HCT116 (cell line): Measurements from ENCODE around the gene TSPAN14. TPM values are rescaled to one million over a fixed set of nuclear protein-coding genes. Genes with fewer than 3 reads are reported as not detected.

Experiments
- ATAC-seq: fragments of 200-7000 bp; cut with Tn5 transposase; 2 replicates; pipeline ENCODE4 v1.9.1; 2020; ENCODE audit warnings: mild to moderate bottlenecking, moderate library complexity
- BruUV-seq: library from RNA; stranded (reverse); fragments of 400-500 nt; replicated peaks from 2 replicates; lab custom pipeline; 2021; lab: Mats Ljungman, UMichigan
- CTCF ChIA-PET: fragments of 300-600 bp; sonication (Branson Sonifier 250); formaldehyde crosslinking; loops from one replicate; lab custom pipeline; 2021; ENCODE audit warnings: antibody characterized with exemption; lab: Charles Lee
- POLR2A ChIA-PET: fragments of 300-600, 350-600 bp; sonication (Branson Sonifier 250); formaldehyde crosslinking; loops from one replicate; lab custom pipeline; 2021; ENCODE audit warnings: antibody characterized with exemption; lab: Charles Lee
- RAD21 ChIA-PET, 2 experiments: fragments of 300-600 bp; sonication (Branson Sonifier 250); formaldehyde crosslinking; loops; one replicate each; lab custom pipeline; 2023; ENCODE audit warnings: low total read pairs in 2 of 2; ENCODE audit not compliant: uncharacterized antibody in 2 of 2, unreplicated experiment in 2 of 2, low non-redundant PET in 1 of 2; lab: Charles Lee
- DNase-seq: peaks from one replicate; pipeline ENCODE4 v3.0.0-alpha.2; 2010; ENCODE audit warnings: low read depth, low spot score
- H2AFZ ChIP-seq: fragments of 200-600 bp; shearing (Covaris generic), sonication (generic); 2 replicates; pipeline ENCODE4 v1.6.1; 2017; ENCODE audit warnings: low read depth, mixed run types, mixed read lengths, antibody characterized with exemption, low read length; ENCODE audit not compliant: poor library complexity, severe bottlenecking
- H3K27ac ChIP-seq: 2 replicates; pipeline ENCODE4 v1.5.1; 2012; ENCODE audit warnings: low read depth, low read length
- H3K27me3 ChIP-seq: fragments of 200-600 bp; sonication (generic); 2 replicates; pipeline ENCODE4 v1.6.1; 2016; ENCODE audit warnings: mixed run types, low read length, mixed read lengths; ENCODE audit not compliant: insufficient read depth
- H3K36me3 ChIP-seq, 2 experiments: fragments of 200-500 bp in 1 of 2; fragments of 200-600 bp in 1 of 2; sonication (Bioruptor generic) in 1 of 2; sonication (generic) in 1 of 2; 2 replicates each; pipeline versions ENCODE4 v1.5.1 to v1.6.1; 2014 to 2016; ENCODE audit warnings: low read length in 2 of 2, inconsistent platforms in 1 of 2, mixed read lengths in 1 of 2, mixed run types in 1 of 2; ENCODE audit not compliant: insufficient read depth in 2 of 2, control insufficient read depth in 1 of 2
- H3K4me1 ChIP-seq, 2 experiments: fragments of 200-600 bp in 1 of 2; sonication (generic) in 1 of 2; 2 replicates each; pipeline versions ENCODE4 v1.5.1 to v1.6.1; 2012 to 2017; ENCODE audit warnings: low read length in 2 of 2, inconsistent platforms in 1 of 2, mild to moderate bottlenecking in 1 of 2, mixed read lengths in 1 of 2, mixed run types in 1 of 2, moderate library complexity in 1 of 2; ENCODE audit not compliant: insufficient read depth in 2 of 2, control insufficient read depth in 1 of 2
- H3K4me2 ChIP-seq: fragments of 200-600 bp; sonication (generic); 2 replicates; pipeline ENCODE4 v1.6.1; 2017; ENCODE audit warnings: mixed run types, low read length, mixed read lengths
- H3K4me3 ChIP-seq, 2 experiments: fragments of 200-600 bp in 1 of 2; sonication (generic) in 1 of 2; replicated peaks in 1 of 2; 2 replicates each; pipeline ENCODE4 v1.5.1; 2011 to 2016; ENCODE audit warnings: low read length in 2 of 2, control low read depth in 1 of 2, low read depth in 1 of 2, mild to moderate bottlenecking in 1 of 2, mixed read lengths in 1 of 2, mixed run types in 1 of 2
- H3K79me2 ChIP-seq: fragments of 200-600 bp; sonication (generic); 2 replicates; pipeline ENCODE4 v1.6.1; 2017; ENCODE audit warnings: mild to moderate bottlenecking, mixed run types, low read length, moderate library complexity, mixed read lengths; ENCODE audit not compliant: insufficient read depth
- H3K9ac ChIP-seq: fragments of 200-600 bp; sonication (generic); 2 replicates; pipeline ENCODE4 v1.6.1; 2016; ENCODE audit warnings: low read length, mixed read lengths
- H3K9me2 ChIP-seq: fragments of 200-600 bp; sonication (generic), shearing (Covaris generic); 2 replicates; pipeline ENCODE4 v1.6.1; 2017; ENCODE audit warnings: mixed run types, mild to moderate bottlenecking, moderate library complexity; ENCODE audit not compliant: insufficient read depth
- H3K9me3 ChIP-seq, 2 experiments: fragments of 200-500 bp in 1 of 2; fragments of 200-600 bp in 1 of 2; sonication (Bioruptor generic) in 1 of 2; sonication (generic) in 1 of 2; 2 replicates each; pipeline ENCODE4 v1.6.1; 2014 to 2017; ENCODE audit warnings: low read length in 2 of 2, mixed read lengths in 2 of 2, inconsistent platforms in 1 of 2, low read depth in 1 of 2, mild to moderate bottlenecking in 1 of 2, mixed run types in 1 of 2, moderate library complexity in 1 of 2; ENCODE audit not compliant: control insufficient read depth in 1 of 2, insufficient read depth in 1 of 2
- H4K20me1 ChIP-seq: fragments of 200-600 bp; sonication (generic), shearing (Covaris generic); 2 replicates; pipeline ENCODE4 v1.6.1; 2017; ENCODE audit warnings: mixed run types, mild to moderate bottlenecking, moderate library complexity; ENCODE audit not compliant: insufficient read depth
- ATF3 ChIP-seq: IDR thresholded peaks from 2 replicates; pipeline ENCODE4 v1.6.1; 2012
- CBX3 ChIP-seq: IDR thresholded peaks from 2 replicates; pipeline ENCODE4 v1.6.1; 2012; ENCODE audit warnings: low read depth
- CEBPB ChIP-seq: IDR thresholded peaks from 2 replicates; pipeline ENCODE4 v1.6.1; 2012; ENCODE audit warnings: low read depth
- CTCF ChIP-seq, 3 experiments: fragments of 200-600 bp in 1 of 3; sonication (generic) in 1 of 3; IDR thresholded peaks in 2 of 3; conservative IDR thresholded peaks in 1 of 3; 2 replicates each; pipeline ENCODE4 v1.5.1; 2012 to 2017; ENCODE audit warnings: low read depth in 2 of 3, low read length in 2 of 3, antibody characterized with exemption in 1 of 3, borderline replicate concordance in 1 of 3, control low read depth in 1 of 3, mild to moderate bottlenecking in 1 of 3, mixed read lengths in 1 of 3, mixed run types in 1 of 3, moderate library complexity in 1 of 3; ENCODE audit not compliant: insufficient read depth in 1 of 3
- EGR1 ChIP-seq: IDR thresholded peaks from 2 replicates; pipeline ENCODE4 v1.6.1; 2012; ENCODE audit warnings: low read depth
- ELF1 ChIP-seq: IDR thresholded peaks from 2 replicates; pipeline ENCODE4 v1.6.1; 2012; ENCODE audit warnings: low read depth, borderline replicate concordance
- EZH2 ChIP-seq: fragments of 200-600 bp; sonication (generic); IDR thresholded peaks from 2 replicates; pipeline ENCODE4 v1.6.1; 2017; ENCODE audit warnings: antibody characterized with exemption, mixed run types
- EZH2phosphoT487 ChIP-seq: fragments of 200-600 bp; IDR thresholded peaks from 2 replicates; pipeline ENCODE4 v1.6.1; 2018; ENCODE audit warnings: antibody characterized with exemption, borderline replicate concordance
- FOSL1 ChIP-seq: IDR thresholded peaks from 2 replicates; pipeline ENCODE4 v1.6.1; 2012; ENCODE audit warnings: low read depth
- JUND ChIP-seq: IDR thresholded peaks from 2 replicates; pipeline ENCODE4 v1.6.1; 2012
- POLR2A ChIP-seq: IDR thresholded peaks from 2 replicates; pipeline ENCODE4 v1.7.0; 2011; ENCODE audit warnings: borderline replicate concordance; ENCODE audit not compliant: insufficient read depth, insufficient read length; ENCODE audit errors: extremely low read depth
- POLR2AphosphoS5 ChIP-seq: IDR thresholded peaks from 2 replicates; pipeline ENCODE4 v1.6.1; 2011; ENCODE audit warnings: mild to moderate bottlenecking, low read depth, low read length, moderate library complexity
- RAD21 ChIP-seq: IDR thresholded peaks from 2 replicates; pipeline ENCODE4 v1.6.1; 2012; ENCODE audit warnings: low read depth, mild to moderate bottlenecking
- REST ChIP-seq: IDR thresholded peaks from 2 replicates; pipeline ENCODE4 v1.6.1; 2012; ENCODE audit warnings: low read depth
- SP1 ChIP-seq: IDR thresholded peaks from 2 replicates; pipeline ENCODE4 v1.6.1; 2012; ENCODE audit warnings: low read depth
- SRF ChIP-seq: IDR thresholded peaks from 2 replicates; pipeline ENCODE4 v1.6.1; 2012; ENCODE audit warnings: low read depth
- TCF7L2 ChIP-seq: IDR thresholded peaks from 2 replicates; pipeline ENCODE4 v1.7.0; 2011; ENCODE audit warnings: borderline replicate concordance, inconsistent platforms; ENCODE audit not compliant: insufficient read depth, insufficient read length; ENCODE audit errors: extremely low read depth
- YY1 ChIP-seq: IDR thresholded peaks from 2 replicates; pipeline ENCODE4 v1.6.1; 2011; ENCODE audit warnings: low read length, low read depth, moderate library complexity, mild to moderate bottlenecking; ENCODE audit not compliant: insufficient replicate concordance; ENCODE audit errors: extremely low read depth
- ZNF274 ChIP-seq: fragments of 200-500 bp; sonication (Bioruptor generic); IDR thresholded peaks from 2 replicates; pipeline ENCODE4 v1.6.1; 2014; ENCODE audit warnings: mild to moderate bottlenecking, low read depth, low read length, inconsistent platforms
- intact Hi-C: fragments of 100-400 bp; cut with micrococcal nuclease; formaldehyde crosslinking; loops from 2 replicates; pipeline ENCODE4 v1.10.0; 2022
- total RNA-seq: library from RNA; stranded (reverse); gene quantifications from one replicate; pipeline ENCODE4 v1.2.1, GENCODE V29; 2021; ENCODE audit not compliant: unreplicated experiment

Gene TSPAN14
- total RNA-seq, 1 experiment from 2014 or later, result 86.8 TPM

- Histone ChIP-seq H3K79me2 (peaks cover 99% of the 10 kb centered on the region), H2AFZ (no peak overlapping the region), H3K36me3 (peaks cover 0 to 4% of the 10 kb centered on the region in 2 experiments; a peak in 1 of 4 replicates), H3K9ac (no peak overlapping the region), H3K9me2 (no peaks in the 10 kb centered on the region), H3K27ac (no peak overlapping the region), H3K27me3 (no peaks in the 10 kb centered on the region), H3K4me3 (no peak overlapping the region), H3K4me1 (peaks cover 66 to 93% of the 10 kb centered on the region in 2 experiments), H3K9me3 (no peaks in the 10 kb centered on the region), H4K20me1 (peaks cover 4% of the 10 kb centered on the region; the same call in 1 of the 2 replicates), H3K4me2 (no peak overlapping the region; the same call in 1 of the 2 replicates)
- RAD21 ChIA-PET, result no interaction called here
- POLR2A ChIA-PET, result interaction anchor here (2.0 kb wide), 1 partner anchor 9 kb away, joined by 11 read pairs; no protein-coding TSS in a partner anchor
- DNase-seq, result no peak
- no peak for ATAC-seq
- no peak for TF ChIP-seq CBX3
- no peak for TF ChIP-seq ZNF274
- TF ChIP-seq POLR2AphosphoS5, result no peak
- no peak for TF ChIP-seq ATF3
- no peak for TF ChIP-seq EZH2phosphoT487
- no peak for TF ChIP-seq YY1
- no peak for TF ChIP-seq EGR1
- no peak for TF ChIP-seq ELF1
- TF ChIP-seq REST, result no peak
- no peak for TF ChIP-seq FOSL1
- TF ChIP-seq POLR2A, result no peak
- no peak for TF ChIP-seq JUND
- TF ChIP-seq SRF, result no peak
- no peak for TF ChIP-seq CEBPB
- no peak for TF ChIP-seq CTCF (IDR thresholded peaks at IDR 0.05 in 2 of 3, conservative IDR thresholded peaks at IDR 0.05 in 1 of 3; ENCODE audit: borderline replicate concordance in 1 of 3, insufficient read depth in 1 of 3, low read depth in 2 of 3, low read length in 2 of 3)
- TF ChIP-seq TCF7L2, result no peak
- no peak for TF ChIP-seq EZH2
- TF ChIP-seq RAD21, result no peak
- TF ChIP-seq SP1, result no peak
- intact Hi-C loops, result no loop called here
- CTCF ChIA-PET, result interaction anchor here (3.8 kb wide), 1 partner anchor 37 kb away, joined by 15 read pairs; no protein-coding TSS in a partner anchor
- no TSS peak for BruUV-seq
Measured at GRCh38 chr10:80468002-80468401, 13.9 kb downstream of the TSPAN14 start.
